K562 (cell line): ENCODE measurements around the gene GRIPAP1. TPM values are rescaled to one million over a fixed set of nuclear protein-coding genes. Genes with fewer than 3 reads are reported as not detected.

Experiments
- CBX8 ChIP-seq: fragments of 200-600 bp; sonication (generic); IDR thresholded peaks from 2 replicates; pipeline ENCODE4 v1.6.1; 2012; ENCODE audit warnings: borderline replicate concordance, mixed run types, low read depth, mild to moderate bottlenecking, moderate library complexity, mixed read lengths, low read length, control low read depth, inconsistent platforms; ENCODE audit not compliant: poor library complexity, severe bottlenecking; ENCODE audit errors: extremely low read depth
- HMG20A ChIP-seq: fragments of 450-650 bp; formaldehyde crosslinking; conservative IDR thresholded peaks from 2 replicates; pipeline ENCODE4 v1.4.0; 2020; ENCODE audit warnings: mild to moderate bottlenecking, mixed read lengths
- NFRKB ChIP-seq: fragments of 450-650 bp; IDR thresholded peaks from 2 replicates; pipeline ENCODE4 v1.6.1; 2016; ENCODE audit warnings: low read depth
- NR2C2 ChIP-seq, 2 experiments: fragments of 200-800 bp in 1 of 2; sonication (Bioruptor generic) in 1 of 2; sonication (generic) in 1 of 2; formaldehyde crosslinking in 1 of 2; IDR thresholded peaks; 2 replicates each; pipeline versions ENCODE4 v1.6.1 to v1.8.0; 2016 to 2022; ENCODE audit warnings: mild to moderate bottlenecking in 1 of 2, missing compliant biosample characterization in 1 of 2, missing genetic modification characterization in 1 of 2, missing genetic modification reagents in 1 of 2
- REST ChIP-seq, 2 experiments: fragments of 450-650 bp; formaldehyde crosslinking in 1 of 2; IDR thresholded peaks; 2 replicates each; pipeline versions ENCODE4 v1.4.0 to v1.6.1; 2014 to 2020; ENCODE audit warnings: mild to moderate bottlenecking in 2 of 2, borderline replicate concordance in 1 of 2, low read depth in 1 of 2
- SMARCC2 ChIP-seq: fragments of 450-650 bp; IDR thresholded peaks from 2 replicates; pipeline ENCODE4 v1.6.1; 2017; ENCODE audit warnings: antibody characterized with exemption, moderate library complexity, mild to moderate bottlenecking, low read depth
- SREBF1 ChIP-seq: fragments of 150-350 bp; IDR thresholded peaks from 2 replicates; pipeline ENCODE4 v1.6.1; 2014; ENCODE audit warnings: antibody characterized with exemption, low read depth, low read length, borderline replicate concordance
- ZNF121 ChIP-seq: sonication (generic); formaldehyde crosslinking; conservative IDR thresholded peaks from 2 replicates; pipeline ENCODE4 v1.8.0; 2022; ENCODE audit warnings: missing genetic modification reagents
- ZNF174 ChIP-seq: fragments of 250-450 bp; sonication (Bioruptor Pico); IDR thresholded peaks from 2 replicates; pipeline ENCODE4 v1.4.0; 2020; ENCODE audit warnings: mild to moderate bottlenecking
- ZNF239 ChIP-seq: fragments of 250-450 bp; sonication (Bioruptor Pico); IDR thresholded peaks from 2 replicates; pipeline ENCODE4 v1.4.0; 2020; ENCODE audit warnings: mild to moderate bottlenecking
- ZNF277 ChIP-seq: fragments of 250-450 bp; sonication (Bioruptor Pico); IDR thresholded peaks from 2 replicates; pipeline ENCODE4 v1.8.0; 2022; ENCODE audit warnings: inconsistent platforms, mild to moderate bottlenecking, moderate library complexity, borderline replicate concordance
- polyA plus RNA-seq, 8 experiments: library from polyadenylated mRNA; depleted of rRNA in 4 of 8; stranded (reverse) in 5 of 8; unstranded in 3 of 8; fragments of >200 nt; fragmentation: Nextera tagmentation in 2 of 8; fragmentation: Illumina TruSeq in 1 of 8; extraction: Ambion mirVana in 2 of 8; extraction: Trizol in 1 of 8; gene quantifications; 2 replicates each; pipeline versions ENCODE4 v1.2.1 to v1.2.3, GENCODE V29; 2011 to 2014; ENCODE audit warnings: inconsistent platforms in 1 of 8, missing spikeins in 1 of 8
- total RNA-seq, 7 experiments: library from RNA; depleted of rRNA in 6 of 7; stranded (reverse); fragments of >200 nt in 6 of 7; fragmentation: Illumina TruSeq in 2 of 7; extraction: Trizol in 2 of 7; gene quantifications; 2 replicates each; pipeline versions ENCODE4 v1.2.1 to v1.2.3, GENCODE V29; 2011 to 2021; ENCODE audit warnings: low replicate concordance in 1 of 7
- TF ChIP-seq, protein P1 (sequence below): sonication (generic); formaldehyde crosslinking; IDR thresholded peaks from 2 replicates; pipeline ENCODE4 v1.8.1; 2023; ENCODE audit warnings: mild to moderate bottlenecking, missing genetic modification reagents, moderate library complexity

GRIPAP1 gene
- total and polyA plus RNA-seq, 9 of the 15 experiments (the other 6 are each of a cell fraction or from before 2014, with no cell fraction given) = 4.1 to 41.6 (median 24.0) TPM

DNA sequence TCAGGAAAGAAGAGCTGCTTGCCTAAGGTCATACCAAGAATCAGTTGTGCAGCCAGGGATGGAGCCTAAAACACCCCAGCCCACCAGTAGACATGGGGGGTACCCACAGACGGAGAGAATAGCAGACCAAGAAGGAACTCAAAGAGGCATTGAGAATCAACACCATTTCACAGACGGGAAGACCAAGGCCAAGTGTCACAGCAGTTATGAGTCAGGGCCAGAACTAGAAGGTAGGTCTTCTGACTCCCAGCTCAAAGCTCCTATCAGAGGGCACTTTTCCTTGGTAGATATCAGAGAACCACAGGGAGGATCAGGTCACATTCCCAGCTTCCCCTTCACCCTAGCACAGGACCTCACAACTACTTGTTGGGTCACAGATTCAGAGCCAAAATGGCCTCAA is 59.2 kb downstream of the GRIPAP1 start (continued):
- no peak for TF ChIP-seq NR2C2 (CRISPR knock-in tag; IDR thresholded peaks at IDR 0.05)
- TF ChIP-seq NR2C2 (tag; IDR thresholded peaks at IDR 0.05) = no peak
- no peak for TF ChIP-seq HMG20A (CRISPR knock-in tag)
- no peak for TF ChIP-seq ZNF277 (CRISPR knock-in tag)
- no peak for TF ChIP-seq ZNF239 (CRISPR knock-in tag)
- no peak for TF ChIP-seq NFRKB
- no peak for TF ChIP-seq ZNF121 (CRISPR knock-in tag)
- TF ChIP-seq SREBF1 = no peak
- TF ChIP-seq ZNF174 (CRISPR knock-in tag) = no peak
- TF ChIP-seq, protein P1, sequence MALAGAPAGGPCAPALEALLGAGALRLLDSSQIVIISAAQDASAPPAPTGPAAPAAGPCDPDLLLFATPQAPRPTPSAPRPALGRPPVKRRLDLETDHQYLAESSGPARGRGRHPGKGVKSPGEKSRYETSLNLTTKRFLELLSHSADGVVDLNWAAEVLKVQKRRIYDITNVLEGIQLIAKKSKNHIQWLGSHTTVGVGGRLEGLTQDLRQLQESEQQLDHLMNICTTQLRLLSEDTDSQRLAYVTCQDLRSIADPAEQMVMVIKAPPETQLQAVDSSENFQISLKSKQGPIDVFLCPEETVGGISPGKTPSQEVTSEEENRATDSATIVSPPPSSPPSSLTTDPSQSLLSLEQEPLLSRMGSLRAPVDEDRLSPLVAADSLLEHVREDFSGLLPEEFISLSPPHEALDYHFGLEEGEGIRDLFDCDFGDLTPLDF (CRISPR knock-in tag) = no peak
- no peak for TF ChIP-seq SMARCC2
- no peak for TF ChIP-seq CBX8
- no peak for TF ChIP-seq REST (IDR thresholded peaks at IDR 0.05; ENCODE audit: borderline replicate concordance)
- no peak for TF ChIP-seq REST (CRISPR knock-in tag; IDR thresholded peaks at IDR 0.05; ENCODE audit: low read depth)
